Measurements from ENCODE around the gene TWF1. TPM values are rescaled to one million over a fixed set of nuclear protein-coding genes. Genes with fewer than 3 reads are reported as not detected.

Gene TWF1
- total and polyA plus RNA-seq, 9 of the 15 experiments (the other 6 are each of a cell fraction or from before 2014, with no cell fraction given): 10.3 to 29.4 (median 23.4) TPM

- TF ChIP-seq RNF219 (CRISPR knock-in tag; IDR thresholded peaks at IDR 0.05) (no peak), ZNF197 (CRISPR knock-in tag; IDR thresholded peaks at IDR 0.05; ENCODE audit: low read depth) (no peak), LARP7 (IDR thresholded peaks at IDR 0.05) (no peak), ID3 (CRISPR knock-in tag; IDR thresholded peaks at IDR 0.05) (no peak), ID3 (tag; IDR thresholded peaks at IDR 0.05) (no peak), NONO (IDR thresholded peaks at IDR 0.05; ENCODE audit: low read depth in 2 of 2, low read length in 1 of 2) (peak in 1 of 2 experiments; percentile 85; a peak in 2 of 4 replicates), HSF4 (CRISPR knock-in tag; IDR thresholded peaks at IDR 0.05; ENCODE audit: borderline replicate concordance) (no peak), SPI1 (IDR thresholded peaks at IDR 0.05; ENCODE audit: borderline replicate concordance, low read depth, low read length) (no peak), MIER1 (IDR thresholded peaks at IDR 0.05; ENCODE audit: low read depth) (no peak), LEF1 (IDR thresholded peaks at IDR 0.05) (no peak), KDM2B (CRISPR knock-in tag; IDR thresholded peaks at IDR 0.05) (no peak; the same call in 1 of the 2 replicates), ZC3H11A (IDR thresholded peaks at IDR 0.05; ENCODE audit: low read depth, low read length) (no peak), ZMIZ1 (IDR thresholded peaks at IDR 0.05; ENCODE audit: low read depth in 2 of 2, low read length in 2 of 2) (no peak), TBP (optimal IDR thresholded peaks at IDR 0.05; ENCODE audit: low read depth, low read length) (peak; percentile 61), STAT6 (CRISPR knock-in tag; IDR thresholded peaks at IDR 0.05) (no peak), MEF2D (tag; conservative IDR thresholded peaks at IDR 0.05; ENCODE audit: low read depth) (no peak), ZBTB8A (IDR thresholded peaks at IDR 0.05; ENCODE audit: partially characterized antibody) (no peak), FOXK1 (CRISPR knock-in tag; IDR thresholded peaks at IDR 0.05; ENCODE audit: borderline replicate concordance) (no peak)
Observed at GRCh38 chr12:43835656-43836474, 29.7 kb upstream of the TWF1 start, which contains the start of gene TMEM117 (continued).
